NCI-H2107 treated with DMSO at 0.1 percent for 48 hours (cell line): ENCODE measurements around the gene SPTBN5.
"Not testable (repeated sequence)": the region's sequence is repeated elsewhere in the genome, so short reads cannot be mapped to it uniquely, and the experiment has no call there.

ENCODE experiments used
- DNase-seq: peaks from one replicate; lab custom pipeline; 2025; ENCODE audit not compliant: unreplicated experiment; lab: John Stamatoyannopoulos, UW

SPTBN5 gene

DNA sequence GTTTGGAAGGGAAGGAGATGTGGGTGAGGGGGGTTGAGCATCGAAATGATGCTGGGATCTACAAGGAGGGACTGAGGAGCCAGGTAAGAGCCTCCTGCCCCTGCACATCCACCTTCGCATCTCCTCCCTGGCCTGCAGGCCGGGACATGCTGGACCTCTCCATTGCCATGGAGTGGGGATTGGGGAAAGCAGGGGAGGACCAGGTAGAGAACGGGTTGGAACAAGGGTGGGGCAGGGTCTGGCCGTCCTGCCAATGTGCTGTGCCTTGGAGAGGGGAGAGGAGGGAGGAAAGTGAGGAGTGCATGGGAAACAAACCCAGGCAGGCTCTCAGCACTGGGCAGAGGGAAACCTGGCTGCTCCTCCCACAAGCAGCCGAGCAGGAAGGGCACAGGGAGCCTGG is 44.6 kb downstream of the SPTBN5 start:
- DNase-seq, result no peak

- no peak for DNase-seq
Measured at GRCh38 chr15:41848631-41849030, 45.2 kb downstream of the SPTBN5 start.

DNA sequence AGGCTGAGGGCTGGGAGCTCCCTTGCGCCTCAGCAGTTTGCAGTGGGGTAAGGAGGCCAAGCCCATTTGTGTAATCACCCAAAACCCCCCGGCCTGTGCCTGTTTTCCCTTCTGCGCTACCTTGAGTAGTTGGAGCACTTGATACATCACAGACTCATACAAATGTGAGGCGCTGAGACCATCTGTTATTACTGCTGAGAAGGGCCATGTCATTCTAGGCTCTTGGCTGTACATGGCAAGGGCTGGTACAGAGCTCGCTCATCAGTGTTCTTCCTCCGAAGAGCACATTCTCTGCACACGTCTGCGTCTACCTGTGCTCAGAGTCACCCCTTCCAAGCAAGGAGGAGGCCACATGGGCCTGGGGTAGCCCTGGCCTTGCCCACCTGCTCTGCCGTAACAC is 45.9 kb downstream of the SPTBN5 start:
- DNase-seq, result no peak

DNA sequence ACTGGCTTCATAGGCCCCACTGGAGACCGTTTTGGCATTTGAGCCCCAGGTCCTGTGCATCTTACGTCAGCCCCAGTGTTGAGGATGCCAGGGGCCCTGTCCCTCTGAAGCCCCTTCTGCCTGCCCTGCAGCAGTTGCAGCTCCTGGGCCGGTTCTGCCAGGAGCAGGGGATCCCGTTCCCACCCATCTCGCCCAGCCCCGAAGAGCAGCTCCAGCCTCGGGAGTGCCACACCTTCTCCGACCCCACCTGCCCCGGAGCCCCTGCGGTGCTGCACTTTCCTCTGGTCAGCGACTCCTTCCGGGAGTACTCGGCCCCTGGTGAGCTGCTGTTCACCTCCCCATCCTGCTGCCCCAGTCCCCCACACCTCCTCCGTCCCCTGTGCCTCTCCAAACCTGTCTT is 46.6 kb downstream of the SPTBN5 start:
- DNase-seq, result no peak

GRCh38 chr15:41844814-41845213 is 49.0 kb downstream of the SPTBN5 start:
- no peak for DNase-seq

DNA sequence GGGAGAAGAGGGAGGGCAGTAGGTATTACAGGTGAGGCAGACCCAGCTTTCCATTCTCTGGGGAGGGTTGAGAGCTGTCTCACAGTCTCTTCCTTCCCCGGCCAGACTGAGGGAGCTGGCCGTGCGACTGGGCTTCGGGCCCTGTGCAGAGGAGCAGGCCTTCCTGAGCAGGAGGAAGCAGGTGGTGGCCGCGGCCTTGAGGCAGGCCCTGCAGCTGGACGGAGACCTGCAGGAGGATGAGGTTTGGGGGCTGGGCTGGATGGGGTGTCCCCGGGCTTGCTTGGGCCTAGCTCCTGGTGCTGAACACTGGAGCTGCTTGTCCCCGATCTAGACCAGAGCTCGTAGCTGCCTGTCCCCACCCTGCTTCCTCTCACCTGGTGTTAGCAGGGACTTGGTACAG is 50.3 kb downstream of the SPTBN5 start:
- no peak for DNase-seq

DNA sequence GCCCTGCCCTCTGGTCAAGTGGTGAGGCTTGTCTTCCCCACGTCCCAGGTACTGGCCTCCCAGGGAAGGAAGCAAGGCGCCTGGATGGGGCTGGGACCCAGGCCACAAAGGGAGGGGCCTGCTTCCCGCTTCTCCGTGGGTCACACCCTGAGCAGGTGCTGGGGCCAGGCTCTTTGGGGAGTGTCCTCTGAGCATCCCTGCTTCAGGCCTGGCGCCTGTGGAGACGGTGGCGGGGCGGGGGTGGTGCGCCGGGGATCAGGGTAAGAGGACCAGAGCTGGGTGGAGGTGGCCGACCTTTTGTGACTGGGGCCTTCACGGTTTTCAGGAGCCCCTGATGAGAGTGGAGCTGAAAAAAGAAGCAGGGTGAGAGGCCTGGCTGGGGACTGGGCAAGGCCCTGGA is 51.6 kb downstream of the SPTBN5 start:
- no peak for DNase-seq

- DNase-seq, result no peak
Measured at GRCh38 chr15:41841131-41841530, 52.7 kb downstream of the SPTBN5 start.

DNA sequence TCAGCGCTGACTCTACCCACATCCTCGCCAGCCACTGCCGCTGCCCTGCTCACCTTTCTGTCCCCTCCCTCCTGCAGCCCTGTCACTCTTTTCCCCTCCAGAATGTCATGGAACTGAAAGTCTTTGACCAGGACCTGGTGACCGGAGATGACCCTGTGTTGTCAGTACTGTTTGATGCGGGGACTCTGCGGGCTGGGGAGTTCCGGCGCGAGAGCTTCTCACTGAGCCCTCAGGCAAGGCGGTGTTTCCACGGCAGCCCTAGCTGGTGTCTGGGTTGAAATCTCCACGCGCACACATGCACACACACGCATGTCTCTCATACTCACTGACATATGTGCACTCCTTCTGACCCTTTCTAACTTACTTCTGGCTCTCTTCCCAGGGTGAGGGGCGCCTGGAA is 53.2 kb downstream of the SPTBN5 start:
- DNase-seq, result no peak

DNA sequence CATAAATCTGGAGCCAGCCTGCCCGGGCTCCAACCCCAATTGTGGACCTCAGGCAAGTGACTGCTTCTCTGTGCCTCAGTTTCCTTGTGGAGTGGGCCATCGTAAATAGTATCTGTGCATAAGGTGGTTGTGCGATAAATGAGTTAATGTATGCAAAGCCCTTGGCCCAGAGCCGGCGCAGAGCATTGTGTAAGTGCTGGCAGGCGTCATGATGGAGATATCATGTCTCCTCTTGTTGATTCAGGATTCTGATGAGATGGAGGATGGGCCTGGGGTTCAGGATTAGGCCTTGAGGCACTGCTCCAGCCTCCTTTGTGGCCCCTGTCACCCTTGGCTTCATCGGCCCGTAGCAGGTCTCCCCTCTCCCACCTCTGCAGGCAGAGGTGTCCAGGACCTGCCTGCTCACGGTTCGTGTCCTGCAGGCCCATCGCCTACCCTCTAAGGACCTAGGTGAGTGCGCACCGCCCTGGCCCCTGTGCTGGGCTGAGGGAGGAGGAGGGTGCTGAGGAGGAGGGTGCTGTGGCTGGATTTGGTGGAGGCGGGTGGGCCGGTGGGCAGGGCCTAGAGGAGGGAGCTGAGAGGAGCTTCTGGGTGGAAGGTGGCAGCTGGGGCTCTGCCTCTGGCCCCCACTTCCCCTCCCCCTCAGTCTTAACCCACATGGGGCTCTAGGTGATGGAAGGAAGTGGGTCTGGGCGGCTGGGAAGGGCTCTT is 53.9 kb downstream of the SPTBN5 start:
- DNase-seq, result no peak

DNA sequence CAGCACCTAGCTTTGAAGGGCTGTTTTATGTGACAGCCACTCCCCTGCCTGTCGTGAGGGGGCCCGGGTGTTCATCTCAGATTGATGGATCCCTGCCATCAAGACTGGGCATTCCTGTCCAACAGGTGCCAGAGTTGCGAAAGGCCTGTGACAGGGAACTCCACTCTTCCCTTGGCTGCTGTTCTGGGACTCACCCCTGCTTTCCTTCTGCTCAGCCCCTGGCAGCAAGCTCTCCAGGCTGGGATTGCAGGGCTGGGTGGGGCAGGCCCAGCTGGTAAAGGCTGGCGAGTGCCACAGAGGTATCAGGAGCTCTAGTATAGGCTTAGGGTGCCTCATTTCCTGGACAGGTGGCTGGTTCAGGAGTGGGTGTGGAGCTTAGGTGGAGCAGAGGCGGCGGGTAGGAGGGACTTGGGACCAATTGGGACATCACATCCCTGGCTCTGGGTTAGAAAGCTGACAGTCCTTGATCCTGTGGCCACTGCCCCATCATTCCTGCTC is 55.4 kb downstream of the SPTBN5 start, which contains the start of gene PLA2G4B:
TSS of gene PLA2G4B (plus strand) at position 448 of the 498 bp plus-strand sequence. CDS start 67 bp downstream, outside the sequence.
- no peak for DNase-seq

DNA sequence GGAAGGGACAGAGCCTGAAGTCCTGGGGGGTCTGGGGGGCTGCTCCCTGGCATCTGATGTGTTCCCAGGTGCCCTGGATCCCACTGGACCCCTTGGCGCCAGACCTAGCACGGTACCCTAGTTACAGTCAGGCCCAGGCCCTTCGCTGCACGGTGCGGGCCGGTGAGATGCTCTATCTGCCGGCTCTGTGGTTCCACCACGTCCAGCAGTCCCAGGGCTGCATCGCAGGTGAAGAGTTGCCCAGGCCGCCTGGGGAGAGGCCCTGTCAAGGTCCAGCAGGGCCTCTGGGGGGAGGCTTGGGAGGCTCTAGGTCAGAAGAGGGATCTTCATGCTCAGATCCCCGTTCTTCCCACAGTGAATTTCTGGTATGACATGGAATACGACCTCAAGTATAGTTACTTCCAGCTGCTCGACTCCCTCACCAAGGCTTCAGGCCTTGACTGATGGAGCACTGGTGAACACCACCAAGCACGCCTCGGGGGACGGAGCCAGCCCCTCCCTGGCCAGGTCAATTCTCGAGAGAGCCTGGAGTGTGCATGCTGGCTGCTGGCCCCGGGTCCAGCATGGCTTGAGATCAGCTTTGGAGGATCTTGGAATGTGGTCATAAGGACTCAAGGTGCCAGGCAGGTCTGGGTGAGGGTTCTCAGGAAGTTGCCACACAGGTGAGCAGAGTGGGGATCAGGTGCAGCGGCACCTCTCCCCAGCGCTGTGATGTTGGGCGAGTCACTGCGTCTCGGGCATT is 57.0 kb downstream of the SPTBN5 start:
- no peak for DNase-seq

DNA sequence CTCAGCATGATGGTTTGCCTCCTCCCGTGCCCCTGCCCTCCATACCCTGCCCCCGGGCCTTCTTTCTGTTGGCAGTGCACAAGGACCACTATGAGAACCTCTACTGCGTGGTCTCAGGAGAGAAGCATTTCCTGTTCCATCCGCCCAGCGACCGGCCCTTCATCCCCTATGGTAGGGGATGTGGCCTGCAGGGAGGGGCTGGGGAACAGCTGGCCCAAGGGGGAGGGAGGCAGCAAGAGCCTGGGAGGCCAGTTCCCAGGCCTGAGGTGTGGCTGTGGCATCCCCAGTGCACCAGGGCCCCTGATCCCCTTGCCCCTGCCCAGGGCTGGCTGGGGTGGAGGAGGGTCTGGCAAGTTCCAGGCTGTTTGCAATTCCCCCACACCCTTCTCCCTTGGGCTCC is 57.8 kb downstream of the SPTBN5 start:
- DNase-seq, result no peak

DNA sequence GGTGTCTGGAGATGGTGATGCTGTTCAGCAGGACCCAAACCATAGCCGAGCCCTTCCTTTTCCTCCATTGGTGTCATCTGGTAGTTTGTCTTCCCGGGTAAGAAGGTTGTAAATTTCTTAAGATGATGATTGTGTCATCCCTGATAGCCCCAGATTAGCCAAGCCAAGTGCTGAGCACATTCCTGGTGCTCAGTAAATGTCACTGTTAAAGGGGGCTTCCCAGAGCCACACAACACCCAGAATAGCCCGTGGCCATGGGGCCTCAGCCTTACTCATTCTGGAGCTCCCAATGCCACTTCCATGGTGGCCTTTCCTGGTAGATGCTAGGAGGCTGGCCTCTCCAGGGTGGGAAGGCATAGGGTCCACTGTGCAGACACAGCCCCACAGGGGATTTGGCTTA is 59.8 kb downstream of the SPTBN5 start:
- DNase-seq, result no peak

DNA sequence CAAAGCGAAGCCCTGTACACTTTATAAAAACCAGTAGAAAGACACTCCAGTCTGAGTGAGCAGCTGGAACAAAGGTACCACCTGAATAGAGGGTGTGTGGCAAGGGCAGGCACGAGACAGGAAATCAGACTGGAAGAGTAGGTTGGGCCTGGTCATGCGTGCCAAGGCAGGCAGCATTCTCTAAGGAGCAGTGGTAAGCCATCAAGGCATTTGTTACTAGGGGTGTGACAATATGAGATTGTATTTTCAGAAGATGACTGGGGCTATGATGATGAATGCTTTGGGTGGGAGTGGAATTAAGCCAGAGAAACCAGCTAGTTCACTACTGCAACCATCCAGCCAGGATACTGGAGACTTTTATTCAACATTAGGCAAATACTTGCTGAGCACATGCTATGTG is 61.0 kb downstream of the SPTBN5 start:
- DNase-seq, result peak; percentile 5

- DNase-seq, result no peak
Measured at GRCh38 chr15:41832208-41832607, 61.6 kb downstream of the SPTBN5 start.

- not testable (repeated sequence) for DNase-seq
Measured at GRCh38 chr15:41831291-41831690, 62.6 kb downstream of the SPTBN5 start.

DNA sequence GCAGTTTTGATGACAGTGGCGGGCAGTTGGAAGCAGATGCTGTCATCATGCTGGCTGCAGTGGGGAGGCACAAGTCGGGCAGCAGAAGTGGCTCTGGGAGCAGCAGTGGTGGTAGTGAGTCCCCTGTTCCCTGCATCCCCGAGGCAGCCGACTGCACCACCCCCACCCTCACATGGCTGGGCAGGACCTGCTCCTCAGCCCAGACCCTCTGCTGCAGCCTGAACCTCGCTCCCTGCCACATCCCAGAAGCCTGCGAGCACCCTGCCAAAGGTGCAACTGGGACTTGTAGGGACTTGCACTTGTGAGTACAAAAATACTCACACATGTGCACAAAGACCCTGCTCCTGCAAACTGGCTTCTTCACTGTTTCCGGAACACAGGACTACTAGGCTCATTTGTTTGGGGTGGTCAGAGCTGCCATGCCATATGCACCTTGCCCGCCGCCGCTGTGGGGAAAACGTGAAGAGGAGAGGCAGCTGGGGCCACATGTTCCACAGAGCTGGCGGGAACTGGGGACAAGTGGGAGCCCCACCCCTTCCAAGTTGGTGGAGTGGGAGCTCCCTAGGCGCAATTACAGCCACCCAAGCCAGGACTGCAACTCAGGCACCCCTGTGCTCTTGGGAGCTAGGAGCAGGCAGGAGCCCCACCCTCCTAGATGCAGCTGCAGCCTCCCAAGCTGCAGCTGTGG is 63.8 kb downstream of the SPTBN5 start:
- DNase-seq, result no peak

DNA sequence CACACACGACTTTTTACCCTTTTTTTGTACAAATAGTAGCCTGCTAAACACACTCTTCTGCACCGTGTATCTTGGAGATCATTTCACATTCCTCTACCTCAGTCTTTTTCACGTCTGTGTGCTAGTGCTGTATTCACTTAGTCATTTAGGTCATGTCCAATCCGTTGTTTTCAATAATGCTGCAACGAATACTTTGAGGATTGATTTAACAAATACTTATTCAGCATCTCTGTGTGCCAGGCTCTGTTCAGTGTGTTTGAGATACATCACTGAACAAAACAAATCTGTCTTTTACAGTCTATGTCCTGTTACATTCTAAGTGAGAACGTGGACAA is 65.1 kb downstream of the SPTBN5 start:
- no peak for DNase-seq

DNA sequence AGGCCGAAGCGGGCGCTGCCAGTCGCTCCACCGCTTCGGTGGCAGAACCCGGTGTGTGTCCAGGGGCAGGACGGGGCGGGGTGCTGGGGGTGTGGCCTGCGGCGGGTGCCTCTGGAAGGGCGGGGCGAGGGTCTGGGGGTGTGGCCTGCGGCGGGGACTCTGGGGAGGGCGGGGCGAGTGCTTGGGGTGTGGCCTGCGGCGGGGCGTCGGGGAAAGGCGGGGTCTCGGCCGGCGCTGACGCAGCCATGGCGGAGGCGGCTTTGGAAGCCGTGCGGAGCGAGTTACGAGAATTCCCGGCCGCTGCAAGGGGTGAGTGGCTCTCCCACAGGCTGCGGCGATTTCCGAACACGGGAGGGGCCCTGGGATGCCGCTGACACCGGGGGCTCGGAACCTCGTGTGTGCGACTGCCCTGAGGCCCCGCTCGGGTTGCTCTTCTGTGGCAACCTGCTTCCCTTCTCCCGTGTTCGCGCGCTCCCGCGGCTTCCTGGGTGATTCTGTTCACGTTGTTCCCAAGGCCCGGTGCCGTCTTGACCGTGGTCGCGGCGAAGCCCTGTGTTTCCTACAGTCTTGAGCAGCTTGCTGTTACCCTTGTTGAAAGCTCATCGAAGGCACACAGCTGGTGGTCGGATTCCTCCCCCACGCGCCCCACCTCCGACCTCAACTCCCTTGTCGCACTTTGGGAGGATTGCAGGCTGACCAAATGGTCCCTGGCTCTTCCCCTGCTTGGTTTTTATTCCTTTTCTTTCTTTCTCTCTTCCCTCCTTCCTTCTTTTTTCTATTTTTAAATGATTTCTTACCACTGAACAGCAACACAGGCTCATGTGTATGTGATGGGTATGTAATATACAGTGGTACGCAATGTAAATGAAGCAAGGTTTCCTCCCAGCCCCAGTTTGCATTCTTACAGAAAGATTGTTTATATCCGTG is 65.7 kb downstream of the SPTBN5 start, which contains the start of gene JMJD7:
TSS of gene JMJD7 (plus strand) at position 213 of the 927 bp plus-strand sequence. CDS start at position 246, 33 bp downstream.
- DNase-seq, result peak; percentile 15
